Measurements from ENCODE around the gene PXDN.

Gene PXDN

DNA sequence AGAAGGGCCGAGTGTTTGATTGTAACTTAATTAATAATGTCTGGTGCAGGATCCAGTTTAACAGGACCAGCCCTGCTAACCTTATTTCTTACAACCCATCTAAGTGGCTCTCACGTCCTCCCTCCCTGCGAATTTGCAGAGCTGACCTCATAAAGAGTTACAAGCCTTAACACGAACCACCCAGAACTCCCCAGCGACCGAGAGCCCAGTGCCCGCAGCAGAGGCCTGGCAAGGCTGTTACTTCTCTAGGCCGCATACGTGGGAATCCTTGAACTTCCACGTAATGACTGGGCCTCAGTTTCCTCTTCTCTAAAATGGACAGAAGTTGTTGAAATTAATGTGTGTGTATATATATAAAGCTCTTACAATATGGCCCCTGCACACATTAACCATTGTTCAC lies 55.5 kb downstream of the PXDN start:
- Histone ChIP-seq H3K27me3 (replicated peaks; ENCODE audit: control insufficient read depth, insufficient read depth, low read length) (no peaks in the 10 kb centered on the region), H3K4me1 (ENCODE audit: control insufficient read depth, insufficient read depth, low read length) (peaks cover 10% of the 10 kb centered on the region)

DNA sequence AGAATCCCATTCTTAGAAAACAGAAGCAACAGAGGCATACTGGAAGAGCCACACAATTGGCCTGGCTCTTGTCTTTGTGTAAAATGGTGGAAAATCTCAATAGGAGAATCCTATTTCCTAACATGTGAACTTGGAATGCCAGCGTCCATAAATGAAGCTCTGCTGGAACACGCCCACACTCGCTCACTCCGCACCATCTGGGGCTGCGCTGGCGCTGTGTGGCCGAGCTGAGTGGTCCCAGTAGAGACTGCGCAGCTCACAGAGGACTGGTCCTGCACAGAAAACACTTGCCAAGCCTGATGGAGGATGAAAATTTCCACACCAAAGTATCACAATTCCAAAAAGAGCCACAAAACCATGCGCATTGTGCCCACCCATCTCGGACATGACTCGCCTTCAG lies 56.2 kb downstream of the PXDN start:
- H3K9me3 ChIP-seq (ENCODE audit: control insufficient read depth, low read length) = no peaks in the 10 kb centered on the region
- no peak overlapping the region for H3K9ac ChIP-seq (ENCODE audit: low read length)
- peaks cover 14% of the 10 kb centered on the region for H3K4me1 ChIP-seq (ENCODE audit: control insufficient read depth, insufficient read depth, low read length)
- H3K36me3 ChIP-seq (ENCODE audit: control insufficient read depth, insufficient read depth, low read length, severe bottlenecking) = peaks cover 95% of the 10 kb centered on the region
- no peaks in the 10 kb centered on the region for H3K27me3 ChIP-seq (replicated peaks; ENCODE audit: control insufficient read depth, insufficient read depth, low read length)
- no peak overlapping the region for H3K4me3 ChIP-seq (ENCODE audit: low read length)
- no peak for DNase-seq (ENCODE audit: low read depth)

More for the DNA sequence above, 55.5 kb downstream of the PXDN start:
- no peak overlapping the region for H3K9ac ChIP-seq (ENCODE audit: low read length)
- H3K36me3 ChIP-seq (ENCODE audit: control insufficient read depth, insufficient read depth, low read length, severe bottlenecking) = peaks cover 88% of the 10 kb centered on the region
- H3K9me3 ChIP-seq (ENCODE audit: control insufficient read depth, low read length) = no peaks in the 10 kb centered on the region
- H3K4me3 ChIP-seq (ENCODE audit: low read length) = no peak overlapping the region
- DNase-seq (ENCODE audit: low read depth) = no peak

DNA sequence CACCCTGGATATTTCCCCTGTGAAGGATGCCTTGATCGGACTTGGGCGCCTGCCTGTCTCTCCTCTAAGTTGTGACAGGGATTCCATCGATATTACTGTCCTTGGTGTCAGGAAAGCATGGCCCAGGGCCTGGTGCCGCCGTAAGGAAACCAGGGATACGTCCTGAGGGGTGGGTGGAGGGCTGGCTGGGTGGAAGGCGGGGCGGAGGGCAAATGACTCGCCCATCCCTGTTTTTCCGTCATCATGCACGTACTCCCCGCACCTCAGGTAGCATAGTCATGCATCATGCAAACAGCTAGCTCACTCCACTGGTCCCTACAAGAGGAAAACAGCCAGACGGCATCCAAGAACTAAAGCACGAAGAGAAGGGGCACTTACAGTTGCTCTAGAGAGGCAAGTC lies 57.1 kb downstream of the PXDN start:
- H3K27me3 ChIP-seq (replicated peaks; ENCODE audit: control insufficient read depth, insufficient read depth, low read length) = no peaks in the 10 kb centered on the region

DNA sequence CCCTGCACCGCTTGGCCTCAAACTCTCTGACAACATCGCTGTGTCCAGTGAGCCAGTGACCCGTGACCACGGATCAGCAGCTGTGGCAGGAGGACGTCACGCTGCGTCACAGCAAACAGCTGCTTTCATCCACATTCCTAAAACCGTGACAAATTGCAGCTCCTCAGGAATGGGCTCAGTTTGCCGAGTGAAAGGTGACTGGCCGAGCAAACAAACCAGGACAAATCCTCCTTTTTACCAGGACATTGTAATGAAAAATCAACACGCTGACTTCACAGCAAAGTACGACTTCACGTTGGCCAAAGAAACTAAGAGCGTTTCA lies 57.6 kb downstream of the PXDN start:
- Histone ChIP-seq H3K27me3 (replicated peaks; ENCODE audit: control insufficient read depth, insufficient read depth, low read length) (no peaks in the 10 kb centered on the region), H3K9ac (ENCODE audit: low read length) (no peak overlapping the region), H3K4me1 (ENCODE audit: control insufficient read depth, insufficient read depth, low read length) (peaks cover 28% of the 10 kb centered on the region), H3K36me3 (ENCODE audit: control insufficient read depth, insufficient read depth, low read length, severe bottlenecking) (peaks cover 88% of the 10 kb centered on the region), H3K4me3 (ENCODE audit: low read length) (no peak overlapping the region), H3K9me3 (ENCODE audit: control insufficient read depth, low read length) (no peaks in the 10 kb centered on the region)
- DNase-seq (ENCODE audit: low read depth) = peak; percentile 80

More for the DNA sequence above, 57.1 kb downstream of the PXDN start:
- H3K4me3 ChIP-seq (ENCODE audit: low read length) = no peak overlapping the region
- no peaks in the 10 kb centered on the region for H3K9me3 ChIP-seq (ENCODE audit: control insufficient read depth, low read length)
- H3K9ac ChIP-seq (ENCODE audit: low read length) = no peak overlapping the region
- no peak for DNase-seq (ENCODE audit: low read depth)
- peaks cover 23% of the 10 kb centered on the region for H3K4me1 ChIP-seq (ENCODE audit: control insufficient read depth, insufficient read depth, low read length)
- peaks cover 89% of the 10 kb centered on the region for H3K36me3 ChIP-seq (ENCODE audit: control insufficient read depth, insufficient read depth, low read length, severe bottlenecking)

GRCh38 chr2:1685957-1686783 lies 58.1 kb downstream of the PXDN start:
- Histone ChIP-seq H3K36me3 (ENCODE audit: control insufficient read depth, insufficient read depth, low read length, severe bottlenecking) (peaks cover 88% of the 10 kb centered on the region), H3K4me3 (ENCODE audit: low read length) (no peak overlapping the region), H3K9ac (ENCODE audit: low read length) (no peak overlapping the region), H3K4me1 (ENCODE audit: control insufficient read depth, insufficient read depth, low read length) (peaks cover 32% of the 10 kb centered on the region), H3K27me3 (replicated peaks; ENCODE audit: control insufficient read depth, insufficient read depth, low read length) (no peaks in the 10 kb centered on the region), H3K9me3 (ENCODE audit: control insufficient read depth, low read length) (no peaks in the 10 kb centered on the region)
- peak; percentile 48 for DNase-seq (ENCODE audit: low read depth)

- no peaks in the 10 kb centered on the region for H3K27me3 ChIP-seq (replicated peaks; ENCODE audit: control insufficient read depth, insufficient read depth, low read length)
- no peak for DNase-seq (ENCODE audit: low read depth)
- H3K9ac ChIP-seq (ENCODE audit: low read length) = no peak overlapping the region
- peaks cover 88% of the 10 kb centered on the region for H3K36me3 ChIP-seq (ENCODE audit: control insufficient read depth, insufficient read depth, low read length, severe bottlenecking)
- H3K9me3 ChIP-seq (ENCODE audit: control insufficient read depth, low read length) = no peaks in the 10 kb centered on the region
- H3K4me1 ChIP-seq (ENCODE audit: control insufficient read depth, insufficient read depth, low read length) = peaks cover 28% of the 10 kb centered on the region
- no peak overlapping the region for H3K4me3 ChIP-seq (ENCODE audit: low read length)
These were observed 59.0 kb downstream of the PXDN start for GRCh38 chr2:1685078-1685956.

DNA sequence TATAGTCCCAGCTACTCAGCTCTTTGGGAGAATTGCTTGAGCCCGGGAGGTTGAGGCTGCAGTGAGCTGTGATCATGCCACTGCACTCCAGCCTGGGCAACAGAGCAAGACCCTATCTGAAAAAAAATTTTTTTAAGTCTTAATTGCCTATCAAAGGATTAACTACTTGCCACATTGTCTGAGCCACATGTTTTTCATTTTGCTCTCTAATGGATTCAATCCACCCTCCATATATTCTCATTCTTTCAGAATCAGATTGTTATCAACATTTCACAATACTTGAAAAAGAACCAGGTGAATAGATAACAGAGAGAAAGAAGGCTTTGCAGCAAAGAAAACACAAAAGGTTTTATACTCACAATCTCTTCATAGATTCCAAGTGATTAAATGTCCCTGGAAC lies 61.0 kb downstream of the PXDN start:
- peaks cover 90% of the 10 kb centered on the region for H3K36me3 ChIP-seq (ENCODE audit: control insufficient read depth, insufficient read depth, low read length, severe bottlenecking)
- H3K4me3 ChIP-seq (ENCODE audit: low read length) = no peak overlapping the region
- DNase-seq (ENCODE audit: low read depth) = peak; percentile 32
- H3K4me1 ChIP-seq (ENCODE audit: control insufficient read depth, insufficient read depth, low read length) = peaks cover 22% of the 10 kb centered on the region
- H3K9me3 ChIP-seq (ENCODE audit: control insufficient read depth, low read length) = no peaks in the 10 kb centered on the region
- no peak overlapping the region for H3K9ac ChIP-seq (ENCODE audit: low read length)
- no peaks in the 10 kb centered on the region for H3K27me3 ChIP-seq (replicated peaks; ENCODE audit: control insufficient read depth, insufficient read depth, low read length)

DNA sequence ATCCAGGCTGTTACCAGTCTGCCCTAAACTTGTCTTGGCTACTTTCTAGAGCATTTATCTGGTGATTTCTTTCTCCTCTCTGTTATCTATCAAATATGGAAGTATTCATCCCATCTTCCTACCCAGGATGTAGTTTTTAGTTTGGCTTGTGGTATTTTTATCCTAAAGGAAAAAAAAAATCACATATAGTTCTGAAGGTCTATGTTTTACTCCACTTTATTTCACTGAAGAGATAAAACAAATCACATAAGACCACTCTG lies 62.2 kb downstream of the PXDN start:
- DNase-seq (ENCODE audit: low read depth) = no peak
- Histone ChIP-seq H3K4me1 (ENCODE audit: control insufficient read depth, insufficient read depth, low read length) (peaks cover 22% of the 10 kb centered on the region), H3K9ac (ENCODE audit: low read length) (peak overlapping the region; percentile 42), H3K4me3 (ENCODE audit: low read length) (no peak overlapping the region), H3K27me3 (replicated peaks; ENCODE audit: control insufficient read depth, insufficient read depth, low read length) (no peaks in the 10 kb centered on the region), H3K36me3 (ENCODE audit: control insufficient read depth, insufficient read depth, low read length, severe bottlenecking) (peaks cover 90% of the 10 kb centered on the region), H3K9me3 (ENCODE audit: control insufficient read depth, low read length) (no peaks in the 10 kb centered on the region)

GRCh38 chr2:1681323-1682180 lies 62.8 kb downstream of the PXDN start:
- no peaks in the 10 kb centered on the region for H3K9me3 ChIP-seq (ENCODE audit: control insufficient read depth, low read length)
- peak overlapping the region; percentile 42 for H3K9ac ChIP-seq (ENCODE audit: low read length)
- peaks cover 22% of the 10 kb centered on the region for H3K4me1 ChIP-seq (ENCODE audit: control insufficient read depth, insufficient read depth, low read length)
- H3K36me3 ChIP-seq (ENCODE audit: control insufficient read depth, insufficient read depth, low read length, severe bottlenecking) = peaks cover 90% of the 10 kb centered on the region
- no peak overlapping the region for H3K4me3 ChIP-seq (ENCODE audit: low read length)
- no peaks in the 10 kb centered on the region for H3K27me3 ChIP-seq (replicated peaks; ENCODE audit: control insufficient read depth, insufficient read depth, low read length)
- DNase-seq (ENCODE audit: low read depth) = no peak

- H3K9ac ChIP-seq (ENCODE audit: low read length) = no peak overlapping the region
- H3K9me3 ChIP-seq (ENCODE audit: control insufficient read depth, low read length) = no peaks in the 10 kb centered on the region
- no peak for DNase-seq (ENCODE audit: low read depth)
These were observed 63.3 kb downstream of the PXDN start for GRCh38 chr2:1681017-1681318.

More at GRCh38 chr2:1681017-1681318, 63.3 kb downstream of the PXDN start:
- H3K4me3 ChIP-seq (ENCODE audit: low read length) = no peak overlapping the region
- no peaks in the 10 kb centered on the region for H3K27me3 ChIP-seq (replicated peaks; ENCODE audit: control insufficient read depth, insufficient read depth, low read length)
- H3K4me1 ChIP-seq (ENCODE audit: control insufficient read depth, insufficient read depth, low read length) = peaks cover 22% of the 10 kb centered on the region
- H3K36me3 ChIP-seq (ENCODE audit: control insufficient read depth, insufficient read depth, low read length, severe bottlenecking) = peaks cover 89% of the 10 kb centered on the region
